ENCODE measurements around the gene PXYLP1.
"Not testable (repeated sequence)": the region's sequence is repeated elsewhere in the genome, so short reads cannot be mapped to it uniquely, and the experiment has no call there.

Gene PXYLP1

GRCh38 chr3:141193066-141193830 is 38.4 kb upstream of the PXYLP1 start:
- TF ChIP-seq MYC (IDR thresholded peaks at IDR 0.05; ENCODE audit: low read depth, low read length) (no peak), CTCF (IDR thresholded peaks at IDR 0.05; ENCODE audit: low read depth, low read length) (no peak)
- H3K4me3 ChIP-seq (ENCODE audit: low read depth, low read length), result no peak overlapping the region
- no peak for DNase-seq (ENCODE audit: low read depth)

GRCh38 chr3:141201122-141201521 is 30.5 kb upstream of the PXYLP1 start:
- no peak for DNase-seq (ENCODE audit: low read depth)
- no peak for TF ChIP-seq MAX (IDR thresholded peaks at IDR 0.05; ENCODE audit: low read depth, low read length)
- TF ChIP-seq CTCF (IDR thresholded peaks at IDR 0.05; ENCODE audit: low read depth, low read length), result no peak
- no peak for TF ChIP-seq POLR2A (IDR thresholded peaks at IDR 0.05; ENCODE audit: extremely low read depth, insufficient read length)
- no peak for TF ChIP-seq MYC (IDR thresholded peaks at IDR 0.05; ENCODE audit: low read depth, low read length)
- H3K4me3 ChIP-seq (ENCODE audit: low read depth, low read length), result no peak overlapping the region

- DNase-seq (ENCODE audit: low read depth), result no peak
- no peak overlapping the region for H3K4me3 ChIP-seq (ENCODE audit: low read depth, low read length)
- no peak for TF ChIP-seq MAX (IDR thresholded peaks at IDR 0.05; ENCODE audit: low read depth, low read length)
- TF ChIP-seq POLR2A (IDR thresholded peaks at IDR 0.05; ENCODE audit: extremely low read depth, insufficient read length), result no peak
- TF ChIP-seq CTCF (IDR thresholded peaks at IDR 0.05; ENCODE audit: low read depth, low read length), result no peak
- no peak for TF ChIP-seq MYC (IDR thresholded peaks at IDR 0.05; ENCODE audit: low read depth, low read length)
These were observed 28.9 kb upstream of the PXYLP1 start for GRCh38 chr3:141202682-141203081.

- no peak for DNase-seq (ENCODE audit: low read depth)
- TF ChIP-seq MAX (IDR thresholded peaks at IDR 0.05; ENCODE audit: low read depth, low read length) (no peak), CTCF (IDR thresholded peaks at IDR 0.05; ENCODE audit: low read depth, low read length) (no peak), MYC (IDR thresholded peaks at IDR 0.05; ENCODE audit: low read depth, low read length) (no peak), POLR2A (IDR thresholded peaks at IDR 0.05; ENCODE audit: extremely low read depth, insufficient read length) (no peak)
These were observed 27.8 kb upstream of the PXYLP1 start for GRCh38 chr3:141203866-141204265.

GRCh38 chr3:141204343-141204742 is 27.3 kb upstream of the PXYLP1 start:
- no peak for TF ChIP-seq MYC (IDR thresholded peaks at IDR 0.05; ENCODE audit: low read depth, low read length)
- no peak for TF ChIP-seq CTCF (IDR thresholded peaks at IDR 0.05; ENCODE audit: low read depth, low read length)
- no peak for TF ChIP-seq POLR2A (IDR thresholded peaks at IDR 0.05; ENCODE audit: extremely low read depth, insufficient read length)
- no peak for TF ChIP-seq MAX (IDR thresholded peaks at IDR 0.05; ENCODE audit: low read depth, low read length)
- no peak overlapping the region for H3K4me3 ChIP-seq (ENCODE audit: low read depth, low read length)
- no peak for DNase-seq (ENCODE audit: low read depth)

More at GRCh38 chr3:141203866-141204265, 27.8 kb upstream of the PXYLP1 start:
- H3K4me3 ChIP-seq (ENCODE audit: low read depth, low read length), result no peak overlapping the region

- H3K4me3 ChIP-seq (ENCODE audit: low read depth, low read length); DNase-seq (ENCODE audit: low read depth): not testable (repeated sequence)
These were observed 20.3 kb upstream of the PXYLP1 start for GRCh38 chr3:141211306-141211705.

Data from NB4 (cell line).